CD4-positive, alpha-beta T cell (primary cell): ENCODE data around the gene DCDC2. TPM values are rescaled to one million over a fixed set of nuclear protein-coding genes. Genes with fewer than 3 reads are reported as not detected.
A peak's percentile ranks its signal among the peaks of the same experiment; 100 is the strongest.
"Not testable (repeated sequence)": the region's sequence is repeated elsewhere in the genome, so short reads cannot be mapped to it uniquely, and the experiment has no call there.

Experiments
- ATAC-seq: fragments of 200-7000 bp; cut with Tn5 transposase; one replicate; pipeline ENCODE4 v1.10.0; 2022; ENCODE audit warnings: mild to moderate bottlenecking; ENCODE audit not compliant: poor library complexity
- CTCF ChIA-PET: fragments of 350-600 bp; sonication (Branson Sonifier 250); formaldehyde crosslinking; loops from one replicate; lab custom pipeline; 2021; ENCODE audit warnings: antibody characterized with exemption, inconsistent platforms; lab: Charles Lee
- POLR2A ChIA-PET: fragments of 350-600 bp; sonication (Branson Sonifier 250); formaldehyde crosslinking; loops from one replicate; lab custom pipeline; 2021; ENCODE audit warnings: antibody characterized with exemption, inconsistent platforms; lab: Charles Lee
- DNase-seq, 14 experiments: peaks; one replicate each; pipeline ENCODE4 v3.0.0-alpha.2; 2013 to 2020; ENCODE audit warnings: mixed read lengths in 2 of 14
- H3K27ac ChIP-seq, 2 donors: one replicate each; pipeline versions ENCODE4 v1.5.1 to v1.7.0; 2013; ENCODE audit warnings: low read length in 2 of 2, low read depth in 1 of 2, mild to moderate bottlenecking in 1 of 2
- H3K27me3 ChIP-seq, 2 experiments: 1 replicate in 1 of 2; 2 replicates in 1 of 2; pipeline versions ENCODE4 v1.6.1 to v1.7.0; 2013; ENCODE audit warnings: low read length in 2 of 2, control low read depth in 1 of 2, mild to moderate bottlenecking in 1 of 2, moderate library complexity in 1 of 2; ENCODE audit not compliant: insufficient read depth in 2 of 2, control insufficient read depth in 1 of 2
- H3K36me3 ChIP-seq: one replicate; pipeline ENCODE4 v1.6.1; 2013; ENCODE audit warnings: low read length, control low read depth; ENCODE audit not compliant: insufficient read depth
- H3K4me1 ChIP-seq: one replicate; pipeline ENCODE4 v1.6.1; 2013; ENCODE audit warnings: low read length, control low read depth; ENCODE audit not compliant: insufficient read depth
- H3K4me3 ChIP-seq: one replicate; pipeline ENCODE4 v1.5.1; 2013; ENCODE audit warnings: mild to moderate bottlenecking, low read length, moderate library complexity
- H3K9me3 ChIP-seq, 2 experiments: 1 replicate in 1 of 2; 2 replicates in 1 of 2; pipeline versions ENCODE4 v1.6.1 to v1.7.0; 2013; ENCODE audit warnings: low read length in 2 of 2, mild to moderate bottlenecking in 2 of 2, control low read depth in 1 of 2, moderate library complexity in 1 of 2; ENCODE audit not compliant: control insufficient read depth in 1 of 2, insufficient read depth in 1 of 2
- H3K27ac Mint-ChIP-seq: one replicate; pipeline ENCODE4 v1.8.0; 2020; ENCODE audit warnings: mixed read lengths
- H3K27me3 Mint-ChIP-seq: one replicate; pipeline ENCODE4 v1.8.0; 2021; ENCODE audit warnings: mixed read lengths
- H3K36me3 Mint-ChIP-seq: one replicate; pipeline ENCODE4 v1.8.0; 2021; ENCODE audit warnings: low read depth, mixed read lengths
- H3K4me1 Mint-ChIP-seq: one replicate; pipeline ENCODE4 v1.8.0; 2021; ENCODE audit warnings: low read depth, mixed read lengths
- H3K4me3 Mint-ChIP-seq: one replicate; pipeline ENCODE4 v1.8.0; 2020; ENCODE audit warnings: mild to moderate bottlenecking, mixed read lengths
- H3K9me3 Mint-ChIP-seq: one replicate; pipeline ENCODE4 v1.8.0; 2020; ENCODE audit warnings: mixed read lengths
- CTCF ChIP-seq: fragments of 200-600 bp; IDR thresholded peaks from one replicate; pipeline ENCODE4 v1.8.0; 2022; ENCODE audit warnings: antibody characterized with exemption, mild to moderate bottlenecking
- intact Hi-C, 2 experiments: fragments of 100-400 bp; cut with DNase I in 1 of 2; cut with micrococcal nuclease in 1 of 2; formaldehyde crosslinking; loops; one replicate each; pipeline versions ENCODE4 v1.15.1 to v1.9.0; 2023 to 2025; cut with DNase I, micrococcal nuclease
- total RNA-seq, 174 experiments: library from RNA in 2 of 174; stranded (reverse) in 2 of 174; gene quantifications; one replicate each; pipeline ENCODE4 v1.2.3 and lab custom pipeline; 2021 to 2026

The DCDC2 gene
- total RNA-seq, 2 experiments from 2014 or later = 0.05 TPM; not detected in 1

- no peaks in the 10 kb centered on the region for H3K4me1 Mint-ChIP-seq
- no peak for ATAC-seq
- CTCF ChIA-PET = no interaction called here
- TF ChIP-seq CTCF = no peak
- DNase-seq = no peak
- no peak overlapping the region for H3K4me3 ChIP-seq
- H3K9me3 Mint-ChIP-seq = peaks cover 3% of the 10 kb centered on the region
- intact Hi-C loops = no loop called here
- H3K36me3 ChIP-seq = no peaks in the 10 kb centered on the region
- H3K27ac ChIP-seq = no peak overlapping the region
- H3K27me3 ChIP-seq = peaks cover 0 to 5% of the 10 kb centered on the region in 2 experiments
- no peaks in the 10 kb centered on the region for H3K4me1 ChIP-seq
- H3K4me3 Mint-ChIP-seq = no peak overlapping the region
- H3K27ac Mint-ChIP-seq = no peak overlapping the region
- peaks cover 39% of the 10 kb centered on the region for H3K27me3 Mint-ChIP-seq
- POLR2A ChIA-PET = no interaction called here
- no peaks in the 10 kb centered on the region for H3K9me3 ChIP-seq
- no peaks in the 10 kb centered on the region for H3K36me3 Mint-ChIP-seq
Observed at GRCh38 chr6:24238700-24239099, 119.2 kb downstream of the DCDC2 start.

GRCh38 chr6:24236779-24237178 lies 121.1 kb downstream of the DCDC2 start:
- H3K9me3 ChIP-seq, H3K27ac Mint-ChIP-seq, H3K4me3 Mint-ChIP-seq, H3K4me3 ChIP-seq, H3K9me3 Mint-ChIP-seq, H3K4me1 Mint-ChIP-seq, POLR2A ChIA-PET, H3K36me3 ChIP-seq, intact Hi-C loops, ATAC-seq, H3K27ac ChIP-seq, CTCF ChIA-PET, H3K4me1 ChIP-seq, H3K36me3 Mint-ChIP-seq: not testable (repeated sequence)
- peaks cover 0 to 10% of the 10 kb centered on the region in 2 experiments for H3K27me3 ChIP-seq
- peaks cover 55% of the 10 kb centered on the region for H3K27me3 Mint-ChIP-seq
- DNase-seq = peak in 1 of 14 experiments; percentile 15

GRCh38 chr6:24233813-24234442 lies 123.9 kb downstream of the DCDC2 start:
- Histone ChIP-seq H3K9me3 (no peaks in the 10 kb centered on the region), H3K36me3 (no peaks in the 10 kb centered on the region), H3K4me3 (no peak overlapping the region), H3K27me3 (peaks cover 0 to 13% of the 10 kb centered on the region in 2 experiments), H3K4me1 (no peaks in the 10 kb centered on the region), H3K27ac (no peak overlapping the region)
- DNase-seq = no peak
- Mint-ChIP-seq H3K27me3 (peaks cover 70% of the 10 kb centered on the region), H3K36me3 (no peaks in the 10 kb centered on the region), H3K27ac (no peak overlapping the region), H3K4me1 (no peaks in the 10 kb centered on the region), H3K9me3 (peaks cover 3% of the 10 kb centered on the region), H3K4me3 (no peak overlapping the region)
- CTCF ChIA-PET = no interaction called here
- ATAC-seq = no peak
- intact Hi-C loops = no loop called here
- POLR2A ChIA-PET = no interaction called here
- no peak for TF ChIP-seq CTCF

GRCh38 chr6:24231438-24231977 lies 126.4 kb downstream of the DCDC2 start:
- DNase-seq = no peak
- intact Hi-C loops = no loop called here
- Mint-ChIP-seq H3K4me3 (no peak overlapping the region), H3K27me3 (peaks cover 78% of the 10 kb centered on the region), H3K36me3 (no peaks in the 10 kb centered on the region), H3K27ac (no peak overlapping the region), H3K9me3 (no peaks in the 10 kb centered on the region), H3K4me1 (no peaks in the 10 kb centered on the region)
- ATAC-seq = no peak
- H3K4me3 ChIP-seq = no peak overlapping the region
- ChIA-PET CTCF (no interaction called here), POLR2A (no interaction called here)
- no peak for TF ChIP-seq CTCF
- peaks cover 0 to 14% of the 10 kb centered on the region in 2 experiments for H3K27me3 ChIP-seq
- H3K36me3 ChIP-seq = no peaks in the 10 kb centered on the region
- no peaks in the 10 kb centered on the region for H3K9me3 ChIP-seq
- H3K4me1 ChIP-seq = no peaks in the 10 kb centered on the region
- no peak overlapping the region for H3K27ac ChIP-seq
